Fibroblast of mammary gland (primary cell): ENCODE data around the gene COL4A1.

Source experiments
- DNase-seq: peaks from one replicate; pipeline ENCODE4 v3.0.0-alpha.2; 2010; ENCODE audit warnings: low read depth
- H3K4me3 ChIP-seq: 2 replicates; pipeline ENCODE4 v1.5.1; 2011; ENCODE audit warnings: low read depth, mild to moderate bottlenecking, low read length, moderate library complexity; ENCODE audit not compliant: control insufficient read depth
- TF ChIP-seq, protein P1 (sequence below): conservative IDR thresholded peaks from 2 replicates; pipeline ENCODE4 v1.5.1; 2011; ENCODE audit warnings: low read depth, low read length, inconsistent platforms; ENCODE audit not compliant: control insufficient read depth, insufficient read depth

Gene COL4A1

DNA sequence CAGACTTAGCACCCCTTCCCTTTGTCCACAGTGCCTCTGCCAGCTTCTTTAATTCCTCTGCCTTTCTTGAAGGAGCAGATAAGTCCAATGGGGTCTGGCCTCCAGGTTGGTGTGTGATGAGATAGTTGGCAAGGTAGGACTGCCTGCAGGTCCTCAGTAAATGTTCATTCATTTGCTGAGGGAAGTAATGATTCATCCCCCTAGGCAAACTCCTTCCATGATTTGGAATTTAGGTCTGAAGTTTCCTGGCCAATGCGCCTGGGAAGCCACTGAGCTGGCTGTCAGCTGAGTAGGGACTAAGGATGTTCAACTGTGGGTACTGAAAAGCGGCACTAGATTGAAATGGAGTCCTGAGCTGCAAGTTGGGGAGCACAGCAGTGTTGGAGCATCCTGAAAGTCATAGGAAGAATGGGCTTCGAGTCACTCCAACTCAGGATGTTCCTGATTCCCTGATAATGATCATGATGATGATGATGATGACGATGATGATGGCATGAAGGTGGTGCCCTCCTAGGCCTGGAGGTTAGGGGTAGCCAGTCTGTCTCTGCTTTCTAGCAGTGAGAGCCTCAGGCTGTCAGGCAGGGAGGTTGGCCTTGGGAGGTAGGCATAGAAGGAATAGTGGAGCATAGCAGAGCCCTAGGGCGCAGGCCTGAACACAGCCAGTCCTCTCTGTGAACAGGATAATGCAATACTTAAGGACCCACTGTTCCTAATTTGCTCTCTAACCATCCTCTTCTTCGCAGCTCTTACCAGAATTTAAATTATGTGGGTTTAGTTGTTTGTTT, 44.9 kb upstream of the COL4A1 start:
- DNase-seq = no peak
- TF ChIP-seq, protein P1, sequence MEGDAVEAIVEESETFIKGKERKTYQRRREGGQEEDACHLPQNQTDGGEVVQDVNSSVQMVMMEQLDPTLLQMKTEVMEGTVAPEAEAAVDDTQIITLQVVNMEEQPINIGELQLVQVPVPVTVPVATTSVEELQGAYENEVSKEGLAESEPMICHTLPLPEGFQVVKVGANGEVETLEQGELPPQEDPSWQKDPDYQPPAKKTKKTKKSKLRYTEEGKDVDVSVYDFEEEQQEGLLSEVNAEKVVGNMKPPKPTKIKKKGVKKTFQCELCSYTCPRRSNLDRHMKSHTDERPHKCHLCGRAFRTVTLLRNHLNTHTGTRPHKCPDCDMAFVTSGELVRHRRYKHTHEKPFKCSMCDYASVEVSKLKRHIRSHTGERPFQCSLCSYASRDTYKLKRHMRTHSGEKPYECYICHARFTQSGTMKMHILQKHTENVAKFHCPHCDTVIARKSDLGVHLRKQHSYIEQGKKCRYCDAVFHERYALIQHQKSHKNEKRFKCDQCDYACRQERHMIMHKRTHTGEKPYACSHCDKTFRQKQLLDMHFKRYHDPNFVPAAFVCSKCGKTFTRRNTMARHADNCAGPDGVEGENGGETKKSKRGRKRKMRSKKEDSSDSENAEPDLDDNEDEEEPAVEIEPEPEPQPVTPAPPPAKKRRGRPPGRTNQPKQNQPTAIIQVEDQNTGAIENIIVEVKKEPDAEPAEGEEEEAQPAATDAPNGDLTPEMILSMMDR = no peak
- no peak overlapping the region for H3K4me3 ChIP-seq

DNA sequence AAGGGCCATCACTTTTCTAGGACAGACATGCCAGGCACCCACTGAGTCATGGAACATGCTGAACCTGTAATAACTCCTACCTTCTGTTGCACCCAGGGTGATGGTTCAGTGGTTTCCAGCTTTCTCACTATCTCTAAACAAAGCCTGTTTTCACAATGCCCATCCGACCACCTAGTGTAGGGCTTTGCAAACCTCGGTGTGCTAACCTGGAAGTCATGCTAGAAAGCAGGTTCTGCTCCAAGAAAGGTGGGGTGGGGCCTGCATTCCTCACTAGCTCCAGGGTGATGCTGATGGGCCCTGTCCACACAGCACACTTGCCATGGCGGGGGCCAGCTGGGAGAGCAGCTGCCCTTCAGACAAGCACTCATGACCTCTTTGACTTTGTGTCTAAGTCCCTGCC, 43.6 kb upstream of the COL4A1 start:
- H3K4me3 ChIP-seq = no peak overlapping the region
- no peak for DNase-seq
- TF ChIP-seq, protein P1 = no peak

DNA sequence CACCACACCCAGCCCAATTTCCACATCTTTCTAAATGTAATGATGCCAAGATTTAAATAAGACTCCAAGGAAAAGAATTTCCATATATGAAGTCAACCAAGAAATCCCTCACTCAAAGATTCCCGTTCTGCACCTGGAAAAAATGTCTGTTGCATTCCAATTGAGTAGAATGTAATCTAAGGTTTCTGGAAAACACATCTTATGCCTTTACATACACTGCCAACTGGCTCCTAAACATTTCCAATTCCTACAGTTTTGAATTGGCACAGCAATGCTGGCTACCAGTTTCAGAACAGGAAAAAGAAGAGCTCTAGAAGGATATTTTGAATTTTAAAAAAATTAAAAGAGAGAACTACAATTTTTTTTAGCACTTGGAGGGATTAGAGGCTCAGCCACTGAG, 43.1 kb upstream of the COL4A1 start:
- TF ChIP-seq, protein P1 = no peak

DNA sequence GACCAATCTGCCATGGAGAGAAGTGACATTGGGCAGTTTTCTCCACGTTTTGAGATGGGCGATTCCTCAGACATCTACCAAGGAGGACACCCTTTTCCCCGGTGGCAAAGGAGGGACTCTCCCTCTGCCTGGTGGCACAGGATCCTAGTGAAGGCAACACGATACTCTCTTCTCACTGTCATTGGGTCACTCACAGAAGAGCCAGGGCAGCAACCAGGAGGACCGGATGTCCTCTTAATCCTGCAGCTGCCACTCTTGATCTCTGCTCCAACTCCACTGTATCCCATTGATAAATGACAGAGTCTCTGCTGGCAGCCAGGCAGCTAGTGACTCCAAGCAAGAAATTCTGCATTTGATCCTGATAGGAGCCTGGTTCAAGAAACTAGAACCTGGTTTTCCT, 42.3 kb upstream of the COL4A1 start:
- TF ChIP-seq, protein P1 = no peak
- no peak overlapping the region for H3K4me3 ChIP-seq
- no peak for DNase-seq

More for the DNA sequence above, 43.1 kb upstream of the COL4A1 start:
- no peak for DNase-seq
- H3K4me3 ChIP-seq = no peak overlapping the region

DNA sequence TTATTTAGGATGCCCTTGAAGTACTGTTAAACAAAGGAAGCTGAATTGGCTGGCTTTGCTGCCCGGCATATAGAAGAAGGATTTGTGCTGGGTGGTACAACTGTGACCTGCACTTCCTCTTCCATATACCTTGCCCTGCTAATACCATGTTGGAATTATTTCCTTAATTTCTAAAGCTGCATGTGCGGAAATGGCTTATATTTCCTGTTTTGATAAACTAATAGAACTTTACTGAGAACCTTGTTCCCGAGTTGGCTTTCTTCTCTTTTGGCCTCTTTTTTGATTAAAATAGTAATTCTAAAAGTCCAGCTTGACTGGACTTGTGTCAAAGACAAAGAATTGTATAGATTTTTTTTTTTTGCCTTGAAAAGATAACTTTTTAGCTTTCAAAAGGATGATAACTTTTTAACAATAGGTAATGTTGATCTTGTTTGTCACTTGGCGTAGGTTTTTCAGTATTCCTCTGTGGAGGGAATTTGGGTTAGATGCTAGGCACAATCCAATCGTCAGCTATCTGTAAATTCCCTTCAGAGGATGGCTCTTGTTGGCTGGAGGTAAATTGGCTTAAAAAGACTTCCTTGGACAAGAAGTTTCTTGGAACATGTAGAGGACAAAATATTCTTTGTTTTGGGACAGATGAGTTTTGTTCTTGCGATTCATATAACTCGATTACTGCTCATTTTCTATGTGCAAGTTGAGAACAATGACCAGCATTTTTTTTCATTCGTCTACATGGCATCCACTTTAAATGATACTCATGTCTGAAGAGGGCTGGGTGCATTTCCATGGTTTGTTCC, 41.5 kb upstream of the COL4A1 start:
- H3K4me3 ChIP-seq = no peak overlapping the region
- DNase-seq = no peak

DNA sequence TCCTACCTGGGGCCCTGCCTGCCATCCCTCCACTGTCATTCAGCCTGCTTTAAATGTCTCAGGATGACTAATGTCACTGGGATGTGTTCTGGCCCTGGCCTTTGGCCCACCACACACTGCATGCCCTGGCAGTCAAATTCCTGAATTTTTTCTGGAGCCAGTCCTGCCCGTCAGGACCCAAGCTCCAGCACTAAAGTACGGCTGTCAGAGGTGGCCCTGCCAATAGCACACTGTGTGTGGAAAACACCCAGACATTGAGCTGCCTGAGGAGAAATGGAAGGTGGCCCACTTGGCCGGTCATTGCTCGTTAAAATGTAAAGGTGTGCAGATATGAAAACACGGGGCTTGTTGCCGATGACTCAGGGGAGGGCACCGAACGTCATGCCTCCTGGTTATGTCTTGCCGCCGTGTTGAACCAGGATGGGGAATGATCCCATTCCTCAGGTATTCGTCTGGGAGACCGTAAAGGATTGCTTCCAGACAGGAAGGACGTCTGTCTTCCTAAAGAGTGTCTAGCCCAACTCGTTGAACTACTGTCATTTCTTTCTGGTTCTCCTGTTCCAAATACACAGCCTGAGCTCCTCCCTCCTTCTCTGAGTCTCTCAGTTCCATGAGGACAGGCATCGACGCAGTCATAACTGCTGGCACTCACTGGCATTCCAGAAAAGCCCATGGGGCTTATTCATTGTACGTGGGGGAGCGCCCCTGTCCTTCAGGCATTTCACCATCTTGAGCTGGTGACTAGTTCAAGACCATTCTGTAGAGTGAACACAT, 40.8 kb upstream of the COL4A1 start:
- DNase-seq = peak; percentile 80
- no peak overlapping the region for H3K4me3 ChIP-seq
- TF ChIP-seq, protein P1 = no peak

More for the DNA sequence above, 41.5 kb upstream of the COL4A1 start:
- TF ChIP-seq, protein P1 = no peak
